Inflammatory macrophage treated with lipopolysaccharide for 1 hour (primary cell): Measurements from ENCODE around the gene ATP5MK.
A peak's percentile ranks its signal among the peaks of the same experiment; 100 is the strongest.
"Not testable (repeated sequence)": the region's sequence is repeated elsewhere in the genome, so short reads cannot be mapped to it uniquely, and the experiment has no call there.

Experiments
- DNase-seq, 2 donors: peaks; one replicate each; pipeline ENCODE4 v3.0.0-alpha.2; 2020 to 2022

Gene ATP5MK

DNA sequence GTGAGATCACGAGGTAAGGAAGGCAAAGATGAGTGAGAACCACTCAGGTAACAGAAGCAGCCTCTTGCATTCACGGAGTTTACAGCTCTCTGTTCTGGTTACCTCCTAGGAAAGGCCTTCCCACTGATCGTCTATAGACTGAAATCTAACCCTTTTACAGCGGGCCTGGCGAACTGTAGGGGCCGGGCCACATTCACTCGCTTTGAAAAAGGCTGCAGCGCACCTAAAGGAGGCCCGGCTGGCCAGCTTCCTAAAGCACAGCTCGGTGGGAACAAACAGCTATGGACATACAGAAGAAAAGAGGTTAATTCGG is 565 bp downstream of the ATP5MK start:
- peak in 1 of 2 donors; percentile 1 for DNase-seq

DNA sequence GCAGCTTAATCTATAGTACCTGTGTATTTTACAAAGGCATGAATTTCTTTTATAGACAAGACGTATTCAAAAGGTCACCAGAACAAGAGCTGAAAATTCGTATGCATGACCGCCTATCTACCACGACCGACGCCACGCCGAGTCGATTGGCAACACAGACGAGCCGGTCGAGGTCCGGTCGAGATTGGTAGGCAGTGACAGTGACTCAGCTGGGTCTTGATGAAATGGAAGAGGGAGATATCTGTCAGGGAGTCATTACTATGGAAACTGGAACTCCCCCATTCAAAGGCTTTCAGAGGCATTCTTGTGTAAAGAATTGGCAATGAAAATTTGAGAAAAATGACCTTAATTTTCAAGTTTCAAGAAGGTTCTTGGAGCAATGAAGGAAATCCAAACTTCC is 2.1 kb downstream of the ATP5MK start:
- peak in 1 of 2 donors; percentile 9 for DNase-seq

DNA sequence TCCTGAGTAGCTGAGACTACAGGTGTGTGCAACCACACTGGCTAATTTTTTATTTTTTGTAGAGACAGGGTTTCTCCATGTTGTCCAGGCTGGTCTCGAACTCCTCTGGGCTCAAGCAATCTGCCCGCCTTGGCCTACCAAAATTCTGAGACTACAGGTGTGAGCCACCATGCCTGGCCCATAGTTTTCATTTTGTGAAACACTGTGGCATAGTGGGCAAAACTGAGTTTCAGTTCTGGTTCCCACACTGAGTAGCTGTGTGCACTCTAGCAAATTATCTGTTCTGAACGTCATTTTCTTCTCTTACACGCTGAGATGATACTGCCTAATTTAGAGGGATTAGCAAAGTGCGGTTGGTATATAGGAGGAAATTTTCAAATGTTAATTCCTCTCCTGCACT is 13.5 kb downstream of the ATP5MK start:
- no peak for DNase-seq

DNA sequence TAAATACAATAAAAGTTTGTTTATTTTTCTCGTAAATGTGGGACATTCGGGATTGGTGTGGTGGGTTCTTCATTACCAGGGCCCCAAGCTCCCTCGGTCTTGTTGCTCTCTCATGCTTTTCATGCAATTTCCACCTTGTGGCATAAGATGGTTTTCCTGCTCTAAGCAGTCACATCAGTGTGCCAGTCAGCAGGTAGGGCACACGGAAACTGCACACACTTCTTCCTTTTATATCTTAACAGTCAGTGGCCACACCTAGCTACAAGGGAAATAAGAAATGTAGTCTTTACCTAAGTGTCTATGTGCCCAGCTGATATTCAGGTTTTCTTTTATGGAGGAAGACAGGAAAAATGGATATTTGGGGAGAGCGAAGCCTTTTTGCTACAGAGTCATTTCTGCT is 22.0 kb downstream of the ATP5MK start:
- DNase-seq, result no peak

DNA sequence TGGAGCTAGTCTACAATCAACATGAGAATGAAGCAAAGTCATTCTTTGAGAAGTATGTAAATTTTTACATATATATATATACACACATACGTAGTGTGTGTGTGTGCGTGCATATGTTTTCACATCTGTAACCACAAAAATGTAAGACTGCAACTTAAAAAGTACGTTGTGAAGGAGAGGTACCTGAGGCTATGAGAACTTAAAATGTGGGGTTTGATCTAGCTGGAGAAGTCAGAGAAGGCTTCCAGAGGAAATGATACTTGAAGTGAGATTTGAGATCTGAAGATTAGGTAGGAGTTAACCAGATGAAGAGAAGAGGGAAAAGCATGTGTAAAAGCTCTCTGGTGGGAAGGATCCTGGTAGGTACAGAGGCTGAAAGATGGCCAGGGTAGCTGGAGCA is 22.7 kb downstream of the ATP5MK start:
- DNase-seq, result no peak

DNA sequence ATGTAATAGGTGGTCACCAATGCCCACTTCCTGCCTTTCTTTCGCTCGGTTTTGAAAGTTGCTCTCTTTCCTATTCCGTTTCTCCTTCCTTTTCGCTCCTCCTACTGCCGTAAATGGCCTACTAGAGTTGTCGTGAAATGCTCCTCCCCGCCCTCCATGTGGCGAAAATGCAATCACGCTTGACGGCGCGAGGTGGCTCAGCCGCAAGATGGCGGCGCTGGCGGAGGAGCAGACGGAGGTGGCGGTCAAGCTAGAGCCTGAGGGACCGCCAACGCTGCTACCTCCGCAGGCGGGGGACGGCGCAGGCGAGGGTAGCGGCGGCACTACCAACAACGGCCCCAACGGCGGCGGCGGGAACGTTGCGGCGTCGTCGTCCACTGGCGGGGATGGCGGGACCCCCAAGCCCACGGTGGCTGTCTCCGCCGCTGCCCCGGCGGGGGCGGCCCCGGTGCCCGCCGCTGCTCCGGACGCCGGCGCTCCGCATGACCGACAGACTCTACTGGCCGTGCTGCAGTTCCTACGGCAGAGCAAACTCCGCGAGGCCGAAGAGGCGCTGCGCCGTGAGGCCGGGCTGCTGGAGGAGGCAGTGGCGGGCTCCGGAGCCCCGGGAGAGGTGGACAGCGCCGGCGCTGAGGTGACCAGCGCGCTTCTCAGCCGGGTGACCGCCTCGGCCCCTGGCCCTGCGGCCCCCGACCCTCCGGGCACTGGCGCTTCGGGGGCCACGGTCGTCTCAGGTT is 28.3 kb downstream of the ATP5MK start, which contains the start of gene TAF5:
Gene TAF5 (plus strand): TSS at position 195 of the 737 bp plus-strand sequence. CDS start 14 bp downstream, at position 209.
- DNase-seq, result peak; percentile 92 to 96

DNA sequence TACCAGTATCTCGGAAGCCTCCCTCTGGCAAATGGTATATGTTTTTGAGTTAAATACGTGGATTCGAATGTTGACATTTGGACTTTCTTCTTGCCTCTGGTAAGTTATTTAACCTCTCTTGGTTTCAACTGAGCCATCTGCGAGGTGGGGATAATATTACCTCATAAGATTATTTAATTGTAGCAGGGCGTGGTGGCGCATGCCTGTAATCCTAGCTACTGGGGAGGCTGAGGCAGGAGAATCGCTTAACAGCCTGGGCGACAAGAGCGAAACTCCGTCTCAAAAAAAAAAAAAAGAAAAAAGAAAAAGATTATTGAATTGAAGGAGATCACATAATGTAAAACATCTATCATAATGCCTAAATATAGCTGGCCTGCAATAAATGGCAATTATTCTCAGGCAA is 28.9 kb downstream of the ATP5MK start:
- peak in 1 of 2 donors; percentile 2 for DNase-seq

DNA sequence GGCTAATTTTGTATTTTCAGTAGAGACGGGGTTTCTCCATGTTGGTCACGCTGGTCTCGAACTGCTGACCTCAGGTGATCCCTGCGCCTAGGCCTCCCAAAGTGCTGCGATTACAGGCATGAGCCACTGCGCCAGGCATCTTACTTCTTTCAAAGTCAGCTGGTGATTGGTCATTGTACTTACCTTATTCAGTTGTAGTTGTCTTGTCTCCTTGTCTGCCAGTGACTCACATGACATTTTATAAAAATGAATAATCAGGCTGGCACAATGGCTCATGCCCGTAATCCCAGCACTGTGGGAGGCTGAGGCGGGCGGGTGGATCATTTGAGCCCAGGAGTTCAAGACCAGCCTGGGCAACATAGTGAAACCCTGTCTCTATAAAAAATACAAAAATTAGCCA is 35.5 kb downstream of the ATP5MK start:
- DNase-seq, result not testable (repeated sequence)

DNA sequence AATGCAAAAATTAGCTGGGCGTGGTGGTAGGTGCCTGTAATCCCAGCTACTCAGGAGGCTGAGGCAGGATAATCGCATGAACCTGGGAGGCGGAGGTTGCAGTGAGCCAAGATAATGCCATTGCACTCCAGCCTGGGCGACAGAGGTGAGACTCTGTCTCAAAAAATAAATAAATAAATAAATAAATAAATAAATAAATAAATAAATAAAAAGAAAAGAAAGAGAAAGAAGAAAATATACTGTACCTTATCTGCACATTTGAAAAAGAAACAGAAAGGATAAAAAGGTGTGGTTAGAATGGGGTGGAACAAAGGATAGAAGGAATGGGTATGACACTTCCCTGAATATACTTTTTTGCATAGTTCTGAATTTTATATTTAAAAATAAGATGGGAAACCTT is 36.8 kb downstream of the ATP5MK start:
- not testable (repeated sequence) for DNase-seq

DNA sequence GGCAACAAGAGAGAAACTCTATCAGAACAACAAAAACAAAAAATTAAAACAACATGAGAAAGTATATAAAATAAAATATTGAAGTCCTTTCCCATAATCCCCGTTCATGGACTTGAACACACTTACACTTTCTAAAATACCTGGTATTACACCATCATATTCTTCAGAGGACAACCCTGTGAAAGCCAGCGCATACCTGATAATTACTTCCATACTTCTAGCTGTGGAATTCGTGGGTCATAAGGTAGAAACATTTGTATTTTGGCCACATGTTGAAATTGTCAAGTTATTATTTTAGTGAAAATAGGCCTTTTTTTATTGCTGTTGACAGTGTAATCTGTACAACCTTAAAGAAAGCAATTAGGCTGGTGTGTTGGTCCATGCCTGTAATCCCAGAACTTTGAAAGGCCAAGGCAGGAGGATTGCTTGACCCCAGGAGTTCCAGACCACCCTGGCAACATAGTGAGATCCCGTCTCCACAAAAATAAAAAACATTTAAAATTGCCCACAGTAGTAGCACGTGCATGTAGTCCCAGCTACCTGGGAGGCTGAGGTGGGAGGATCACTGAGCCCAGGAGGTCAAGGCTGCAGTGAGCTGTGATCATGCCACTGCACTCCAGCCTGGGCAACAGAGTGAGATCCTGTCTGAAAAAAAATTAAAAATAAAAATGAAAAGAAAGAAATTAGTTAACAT is 40.2 kb downstream of the ATP5MK start:
- DNase-seq, result no peak

DNA sequence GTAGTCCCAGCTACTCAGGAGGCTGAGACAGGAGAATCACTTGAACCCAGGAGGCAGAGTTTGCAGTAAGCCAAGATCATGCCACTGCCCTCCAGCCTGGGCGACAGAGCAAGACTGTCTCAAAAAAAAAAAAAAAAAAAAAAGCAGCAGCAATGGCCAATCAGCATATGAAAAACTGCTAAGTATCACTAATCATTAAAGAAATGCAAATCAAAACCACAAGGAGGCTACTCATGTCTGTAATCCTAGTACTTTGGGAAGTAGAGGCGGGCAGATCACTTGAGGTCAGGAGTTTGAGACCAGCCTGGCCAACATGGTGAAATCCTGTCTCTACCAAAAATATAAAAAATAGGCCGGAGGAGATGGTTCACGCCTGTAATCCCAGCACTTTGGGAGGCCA is 41.7 kb downstream of the ATP5MK start:
- not testable (repeated sequence) for DNase-seq

DNA sequence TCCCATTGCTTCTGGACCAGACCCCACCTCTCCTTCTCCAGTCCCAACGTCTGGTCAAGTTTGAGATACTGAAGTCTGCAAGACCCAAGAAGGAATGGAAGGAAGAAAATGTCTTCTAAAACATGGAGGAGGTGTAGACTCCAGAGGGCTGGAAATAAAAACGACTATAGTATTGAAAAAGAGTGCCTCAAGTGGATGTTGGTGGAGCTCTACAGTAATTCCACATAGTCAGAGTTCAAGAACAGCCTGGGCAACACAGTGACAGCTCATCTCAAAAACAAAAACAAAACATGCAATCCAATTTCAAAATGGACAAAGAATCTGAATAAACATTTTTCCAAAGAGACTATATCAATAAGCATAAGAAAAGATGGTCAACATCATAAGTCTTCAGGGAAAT is 43.0 kb downstream of the ATP5MK start:
- DNase-seq, result no peak

DNA sequence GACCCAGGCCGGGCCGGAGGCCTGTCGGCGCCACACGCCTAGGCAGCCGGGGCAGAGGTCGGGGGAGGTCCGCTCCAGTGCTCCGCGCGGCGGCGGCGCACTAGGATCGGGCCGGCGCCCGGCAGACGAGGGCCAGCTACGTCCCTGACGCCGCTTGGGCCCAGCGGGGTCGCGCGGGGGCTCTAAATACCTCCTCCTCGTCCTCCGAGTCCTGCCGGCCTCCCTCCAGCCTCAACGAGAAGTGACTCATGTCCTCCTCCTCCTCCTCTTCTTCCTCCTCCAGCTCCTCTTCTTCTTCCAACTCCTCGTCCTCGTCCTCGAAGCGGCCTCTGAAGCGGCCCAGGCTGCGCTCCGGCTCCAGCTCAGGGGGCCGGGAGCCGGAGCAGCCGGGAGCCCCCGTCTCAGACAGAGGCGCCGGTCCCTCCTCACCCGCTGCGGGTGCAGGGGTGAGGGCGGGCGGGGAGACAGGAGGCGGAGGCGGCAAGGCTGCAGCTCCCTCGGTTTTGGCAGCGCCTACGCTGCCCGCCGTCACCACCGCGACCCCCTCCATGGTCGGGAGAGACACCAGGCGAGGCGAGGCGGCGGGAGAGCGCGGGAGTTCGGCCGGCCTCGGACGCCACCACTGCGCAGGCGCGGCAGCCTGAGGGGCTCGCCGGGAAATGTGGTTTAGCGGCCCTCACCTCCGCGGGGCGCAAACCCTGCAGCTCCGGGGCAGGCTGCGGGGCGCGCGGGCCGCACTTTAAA is 45.6 kb downstream of the ATP5MK start, which contains the start of gene PCGF6:
Gene PCGF6 (minus strand): TSS at position 624 of the 744 bp plus-strand sequence. CDS start 74 bp downstream, at position 550.
- peak; percentile 52 to 67 for DNase-seq

DNA sequence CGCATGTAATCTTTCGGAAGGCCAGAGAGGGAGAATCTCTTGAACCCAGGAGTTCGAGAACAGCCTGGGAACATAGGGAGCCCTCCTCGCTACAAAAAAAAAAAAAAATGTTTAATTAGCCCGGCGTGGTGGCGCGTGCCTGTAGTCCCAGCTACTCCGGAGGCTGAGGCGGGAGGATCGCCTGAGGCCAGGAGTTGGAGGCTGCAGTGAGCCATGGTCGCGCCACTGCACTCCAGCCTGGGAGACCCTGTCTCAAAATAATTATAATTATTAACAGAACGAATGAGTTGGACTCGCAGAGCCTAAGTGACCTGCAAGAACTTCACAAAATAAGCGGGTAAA is 46.1 kb downstream of the ATP5MK start:
- DNase-seq, result no peak
